Activated T-cell treated with anti-CD3 and anti-CD28 coated beads, Interleukin-2, amount 50 U/mL, for 1 hour (primary cell): Measurements from ENCODE around the gene AGAP3.

Experiments
- DNase-seq: peaks from one replicate; pipeline ENCODE4 v3.0.0-alpha.2; 2020

Gene AGAP3

DNA sequence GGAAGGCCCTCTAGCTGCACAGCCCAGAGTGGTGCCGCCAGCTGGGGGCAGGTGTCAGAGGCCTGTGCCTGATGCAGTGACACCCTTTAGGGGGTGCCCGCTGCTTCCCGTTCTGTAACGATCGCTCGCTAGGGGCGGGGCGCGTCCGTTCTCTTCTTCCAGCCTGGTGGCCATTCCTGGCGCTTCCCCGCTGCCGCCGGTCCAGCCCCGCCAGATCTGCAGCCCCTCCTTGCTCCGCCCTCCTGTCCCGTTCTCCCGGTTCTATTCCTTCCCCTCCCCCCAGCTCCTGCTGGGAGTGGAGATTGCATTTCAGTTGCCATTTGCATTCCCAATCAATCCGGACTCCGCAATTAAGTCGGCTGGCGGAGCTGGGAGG lies 39.2 kb downstream of the AGAP3 start:
- DNase-seq: no peak

DNA sequence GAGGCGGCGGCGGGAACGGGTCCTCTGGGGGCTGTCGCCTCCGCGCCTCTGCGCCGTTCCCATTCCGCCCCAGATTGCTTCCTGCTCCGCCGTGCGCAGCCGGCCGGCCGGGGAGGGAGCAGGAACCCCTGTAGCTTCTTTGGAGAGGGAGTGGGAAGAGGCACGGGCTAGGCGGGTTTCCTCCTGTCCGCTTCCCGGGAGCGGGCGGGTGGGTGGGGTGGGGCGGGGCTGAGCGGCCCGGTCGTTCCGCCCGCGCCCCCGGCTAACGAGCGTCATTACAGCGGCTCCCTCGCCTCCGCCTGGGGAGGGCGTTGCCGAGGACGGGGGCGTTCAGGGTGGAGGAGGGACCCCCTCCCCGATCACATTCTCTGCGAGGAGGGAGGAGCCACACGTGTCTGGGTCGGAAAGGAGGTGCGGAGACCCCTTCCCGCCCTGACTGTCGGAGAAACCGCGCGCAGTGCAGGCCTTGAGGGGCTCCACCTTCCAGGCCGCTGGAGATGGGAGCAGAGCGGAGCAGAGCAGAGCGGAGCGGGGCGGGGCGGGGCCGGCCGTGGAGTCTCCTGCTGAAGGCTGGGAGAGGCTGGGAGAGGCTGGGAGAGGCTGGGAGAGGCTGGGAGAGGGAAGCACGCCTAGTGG lies 39.7 kb downstream of the AGAP3 start:
- DNase-seq: no peak

DNA sequence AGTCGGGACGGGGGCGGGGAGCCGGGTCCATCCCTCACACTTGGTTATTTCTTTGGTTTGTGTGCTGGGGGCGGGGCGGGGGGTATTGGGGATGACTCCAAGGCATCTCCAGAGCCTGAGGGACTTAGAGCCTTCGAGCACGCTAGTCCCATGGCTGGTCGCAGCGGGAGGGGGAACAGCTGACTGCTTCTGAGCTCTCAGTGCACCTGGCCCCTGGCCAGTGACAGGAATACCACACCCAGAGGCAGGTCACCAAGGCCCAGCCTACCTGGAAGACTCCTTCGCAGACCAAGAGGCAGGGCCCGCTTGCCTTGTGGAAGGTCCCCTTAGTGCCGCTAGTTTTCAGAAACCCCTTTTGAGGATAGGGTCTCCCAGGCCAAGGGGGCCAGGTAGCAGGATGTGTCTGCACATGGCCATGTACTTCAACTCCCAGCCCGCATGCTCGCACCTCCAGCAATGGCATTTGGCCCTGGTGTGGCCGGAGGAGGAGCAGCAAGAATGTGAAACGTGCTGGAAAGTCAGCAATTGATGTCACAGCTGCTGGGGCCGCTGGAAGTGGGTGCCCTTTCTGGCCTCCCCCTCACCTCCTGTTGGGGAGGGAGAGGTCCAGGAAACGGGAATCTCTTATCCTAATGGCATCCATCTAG lies 40.3 kb downstream of the AGAP3 start:
- DNase-seq: no peak

DNA sequence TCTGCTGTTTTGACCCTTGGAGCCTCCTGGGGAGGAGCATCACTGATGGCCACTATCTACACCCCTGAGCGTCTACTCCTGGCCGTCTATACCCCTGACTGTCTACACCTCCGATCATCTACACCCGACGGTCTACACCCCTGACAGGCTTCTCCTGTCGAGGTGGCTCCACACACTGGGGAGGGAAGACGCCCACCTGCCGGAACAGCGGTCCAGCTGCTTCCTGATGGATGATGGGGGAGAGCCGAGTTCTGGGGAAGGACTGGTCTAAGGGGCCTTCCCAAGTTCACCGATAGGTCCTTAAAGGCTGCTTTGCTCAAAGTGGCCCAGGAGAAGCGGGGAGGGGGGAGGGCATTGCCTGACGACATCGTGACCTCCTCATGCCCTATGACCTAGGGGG lies 41.9 kb downstream of the AGAP3 start:
- DNase-seq: no peak

DNA sequence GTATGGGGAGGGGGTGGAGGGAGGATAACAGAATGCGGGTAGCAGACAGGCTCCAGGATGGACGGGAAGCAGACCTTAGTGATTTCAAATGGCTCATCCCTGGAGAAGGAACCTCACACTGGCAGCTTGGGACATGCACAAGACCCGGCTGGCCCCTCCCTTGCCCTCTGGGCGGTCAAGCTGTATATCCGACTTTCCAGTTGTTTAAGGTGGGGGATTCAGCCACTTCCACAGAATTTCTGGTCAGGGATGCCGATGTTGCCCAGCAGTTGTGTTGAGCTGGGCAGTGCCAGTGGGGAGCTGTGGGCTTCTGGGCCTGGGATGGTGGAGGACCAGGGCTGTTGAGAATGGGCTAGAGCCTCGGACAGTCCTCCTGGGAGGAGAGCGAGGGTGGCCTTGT lies 42.4 kb downstream of the AGAP3 start:
- no peak for DNase-seq

DNA sequence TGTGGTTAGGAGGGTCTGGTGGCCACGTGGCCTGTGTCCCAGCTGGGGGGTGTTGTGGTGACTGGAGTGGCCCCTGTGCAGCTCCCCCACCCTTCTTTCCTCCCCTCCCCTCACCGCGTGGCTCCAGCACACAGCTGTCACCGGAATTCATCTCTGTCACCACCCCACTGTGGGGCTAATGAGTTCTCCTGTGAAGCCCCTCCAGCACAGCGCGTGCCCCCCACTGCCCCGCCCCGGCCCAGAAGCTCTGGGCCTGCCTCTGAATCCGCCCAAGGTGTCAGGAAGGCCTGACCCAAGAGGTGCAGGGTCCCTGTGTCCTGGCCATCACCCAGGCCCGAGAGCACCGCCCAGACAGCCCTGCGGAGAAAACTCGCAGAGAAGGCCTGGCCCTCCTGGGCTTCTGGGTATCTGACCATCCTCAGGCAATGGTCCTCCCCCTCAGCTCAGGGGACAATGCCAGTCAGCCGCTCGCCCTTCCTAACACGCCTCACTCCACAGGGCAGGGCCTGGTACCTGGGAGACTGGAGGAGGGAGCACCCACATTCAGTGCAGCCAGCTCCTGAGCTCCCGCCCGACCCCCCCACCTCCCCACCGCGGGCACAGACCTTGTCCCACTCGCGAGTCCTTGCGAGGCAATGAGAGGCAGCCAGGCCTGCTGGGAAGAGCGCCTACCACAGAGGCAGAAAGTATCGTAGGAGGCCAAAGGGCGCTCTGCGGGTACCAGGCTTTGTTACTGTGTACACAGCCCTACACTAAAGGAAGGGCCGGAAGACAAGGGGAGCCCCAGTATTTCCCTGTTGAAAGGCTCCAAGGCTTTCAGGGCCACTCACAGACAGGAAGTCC lies 43.1 kb downstream of the AGAP3 start:
- no peak for DNase-seq

DNA sequence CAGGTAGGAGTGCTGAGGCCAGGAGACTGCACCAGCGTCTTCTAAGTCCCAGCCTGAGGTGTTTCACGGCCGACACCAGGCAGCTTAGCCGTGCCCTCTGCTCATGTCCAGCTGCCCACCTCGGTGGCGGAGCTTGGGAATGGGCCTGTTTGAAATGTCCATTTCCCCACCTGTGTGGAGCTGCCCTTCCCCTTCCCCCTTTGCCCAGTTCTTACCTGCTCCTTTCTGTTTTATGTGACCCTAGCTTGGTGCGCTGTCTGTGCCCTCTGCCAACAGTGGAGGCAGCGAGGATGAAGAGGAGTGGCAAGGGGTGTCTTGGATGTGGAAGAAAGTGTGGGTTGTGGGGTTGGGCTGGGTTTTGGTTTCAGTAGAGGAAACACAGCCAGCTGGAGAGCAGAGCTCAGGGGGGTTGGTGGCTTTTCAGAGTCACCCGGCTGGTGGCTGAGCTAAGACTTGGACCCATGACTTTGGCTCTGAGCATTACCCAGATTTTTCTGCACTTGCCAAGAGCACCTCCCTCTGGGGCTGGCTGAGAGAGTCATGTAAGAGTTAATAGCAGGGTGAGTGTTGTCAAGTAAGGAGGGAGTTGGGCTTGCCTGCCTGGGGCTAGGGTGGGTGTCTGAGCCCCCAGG lies 43.8 kb downstream of the AGAP3 start:
- no peak for DNase-seq

DNA sequence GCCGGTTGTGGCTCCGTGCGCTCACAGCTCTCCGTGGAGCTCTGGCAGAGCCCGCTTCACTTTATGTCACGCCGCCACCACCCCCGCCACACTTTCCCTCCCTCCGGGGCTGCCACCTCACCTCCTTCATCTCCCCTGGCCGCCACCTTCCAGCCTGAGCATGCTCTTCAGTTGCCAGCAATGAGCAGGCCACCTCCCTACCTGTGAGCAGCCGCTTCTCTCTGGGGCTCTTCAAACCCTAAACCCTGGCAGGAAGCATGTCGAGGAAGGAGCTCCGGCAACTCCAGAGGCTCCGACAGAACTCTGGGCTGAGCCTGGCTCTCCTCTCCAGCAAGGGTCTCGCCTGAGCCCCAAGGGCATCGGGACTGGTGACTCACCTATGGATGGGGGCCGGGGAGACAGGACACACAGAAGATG lies 44.5 kb downstream of the AGAP3 start:
- no peak for DNase-seq

DNA sequence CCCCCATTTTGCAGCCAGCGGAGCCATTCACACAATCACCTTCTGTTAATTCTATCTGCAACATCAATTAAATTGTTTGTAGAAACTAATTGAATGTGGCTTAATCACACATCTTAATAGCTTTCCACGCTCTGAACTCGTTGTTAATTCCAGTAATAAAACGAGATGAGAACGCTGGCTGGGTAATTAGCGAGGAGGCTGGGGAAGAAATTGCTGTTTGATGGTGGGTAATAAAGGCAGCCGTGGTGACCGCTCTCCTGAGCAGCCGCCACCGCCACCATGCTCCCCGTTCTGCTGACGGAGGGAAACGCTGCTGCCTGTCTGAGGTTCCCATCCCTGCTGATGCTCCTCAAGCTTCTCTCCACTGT lies 44.9 kb downstream of the AGAP3 start:
- DNase-seq: no peak

DNA sequence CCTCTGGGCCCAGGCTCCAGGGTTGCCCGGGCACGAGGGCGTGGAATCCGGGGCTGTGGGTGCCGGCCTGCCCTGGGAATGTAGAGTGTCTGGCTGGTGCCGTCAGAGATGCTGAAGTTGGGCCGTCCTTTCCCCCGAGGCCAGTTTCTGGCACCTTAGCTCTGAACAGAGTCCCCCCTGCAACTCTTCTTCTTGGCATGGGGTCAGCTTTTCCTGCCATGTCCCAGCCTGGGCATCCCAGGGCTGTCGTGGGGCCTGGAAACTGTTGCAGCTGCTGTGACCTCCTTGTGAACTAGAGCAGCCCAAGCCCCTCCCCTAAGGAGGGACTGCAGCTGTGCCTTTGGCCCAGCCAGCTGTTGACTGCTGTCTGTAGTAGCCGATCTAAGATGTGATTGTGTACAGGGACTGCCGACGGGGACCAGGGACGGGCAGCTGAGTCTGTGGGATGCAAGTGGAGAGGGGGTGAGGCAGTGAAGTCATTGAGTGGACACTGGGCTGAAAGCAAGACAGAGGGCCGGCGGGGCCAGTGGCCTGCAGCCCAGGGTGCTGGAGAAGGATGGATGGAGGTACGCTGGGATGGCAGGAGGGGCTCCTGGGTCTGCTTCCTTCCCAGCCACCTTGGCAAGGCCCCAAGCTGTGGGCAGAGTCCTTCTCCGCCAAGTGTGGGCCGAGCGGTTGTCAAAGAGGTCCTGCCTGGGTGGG lies 45.5 kb downstream of the AGAP3 start:
- no peak for DNase-seq

DNA sequence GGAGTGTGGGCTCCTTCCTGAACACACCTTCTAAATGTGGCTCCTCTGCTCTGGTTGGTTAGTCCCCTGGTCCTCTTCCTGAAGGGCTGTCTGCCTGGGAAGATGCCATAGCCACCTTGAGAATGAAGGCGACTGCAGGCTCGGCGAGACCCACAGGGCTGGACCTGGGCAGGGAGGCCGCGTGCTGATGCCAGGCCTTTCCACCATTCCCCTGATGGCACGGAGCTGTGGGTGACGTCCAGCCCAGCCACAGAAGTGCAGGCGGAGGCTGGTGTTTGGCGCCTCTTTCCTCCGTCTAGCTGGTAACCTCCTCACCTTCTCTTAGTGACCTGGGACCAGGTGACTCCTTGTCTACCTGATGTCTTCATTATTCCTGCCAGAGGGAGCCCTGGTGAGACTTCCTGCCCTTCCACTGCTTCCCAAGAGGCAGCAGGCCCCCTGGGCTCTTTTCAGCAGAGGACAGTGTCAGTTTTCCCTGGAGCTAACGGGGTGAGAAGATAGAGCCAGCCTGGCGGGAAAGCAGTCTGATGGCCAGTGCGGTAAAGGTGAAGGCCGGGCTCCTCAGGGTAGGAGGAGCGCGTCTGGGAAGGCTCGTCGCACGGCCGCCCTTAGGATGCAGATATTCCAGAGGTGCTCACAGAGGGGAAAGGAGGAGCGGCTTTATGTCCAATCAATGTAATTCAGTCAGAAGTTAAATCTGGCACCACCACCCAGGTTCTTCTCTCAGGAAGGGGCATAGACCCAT lies 46.4 kb downstream of the AGAP3 start:
- no peak for DNase-seq

DNA sequence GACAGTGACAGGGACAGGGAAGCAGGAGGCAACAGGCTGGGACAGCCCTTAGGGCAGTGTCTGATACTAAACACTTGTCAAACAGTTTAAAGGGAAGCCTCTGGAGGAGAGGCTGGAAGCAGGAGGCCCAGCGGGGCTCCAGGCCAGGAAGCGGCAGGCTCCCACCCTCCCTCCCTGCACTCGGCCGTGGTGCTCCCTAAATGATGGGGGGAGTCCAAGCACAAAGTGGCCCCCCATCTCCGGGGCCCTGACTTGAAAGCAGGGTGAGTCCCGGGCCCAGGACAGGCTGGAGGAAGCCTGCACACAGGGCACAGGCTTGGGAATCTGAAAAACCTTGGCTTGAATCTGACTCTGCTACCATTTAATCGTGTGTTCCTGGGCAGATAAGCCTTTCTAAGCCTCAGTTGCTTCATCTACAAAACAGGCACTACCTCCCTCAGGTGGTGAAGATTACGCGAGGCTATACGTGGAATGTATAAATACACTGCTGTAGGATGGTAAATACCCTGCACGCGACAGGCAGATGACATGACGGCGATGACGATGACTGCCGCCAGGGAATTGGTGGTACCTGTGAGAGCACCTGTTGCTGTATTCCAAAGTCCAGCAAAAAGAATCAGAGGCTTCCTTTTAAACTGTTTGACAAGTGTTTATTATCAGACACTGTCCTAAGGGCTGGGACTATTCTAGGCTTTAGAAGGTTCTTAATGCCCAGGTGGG lies 47.2 kb downstream of the AGAP3 start:
- DNase-seq: no peak

DNA sequence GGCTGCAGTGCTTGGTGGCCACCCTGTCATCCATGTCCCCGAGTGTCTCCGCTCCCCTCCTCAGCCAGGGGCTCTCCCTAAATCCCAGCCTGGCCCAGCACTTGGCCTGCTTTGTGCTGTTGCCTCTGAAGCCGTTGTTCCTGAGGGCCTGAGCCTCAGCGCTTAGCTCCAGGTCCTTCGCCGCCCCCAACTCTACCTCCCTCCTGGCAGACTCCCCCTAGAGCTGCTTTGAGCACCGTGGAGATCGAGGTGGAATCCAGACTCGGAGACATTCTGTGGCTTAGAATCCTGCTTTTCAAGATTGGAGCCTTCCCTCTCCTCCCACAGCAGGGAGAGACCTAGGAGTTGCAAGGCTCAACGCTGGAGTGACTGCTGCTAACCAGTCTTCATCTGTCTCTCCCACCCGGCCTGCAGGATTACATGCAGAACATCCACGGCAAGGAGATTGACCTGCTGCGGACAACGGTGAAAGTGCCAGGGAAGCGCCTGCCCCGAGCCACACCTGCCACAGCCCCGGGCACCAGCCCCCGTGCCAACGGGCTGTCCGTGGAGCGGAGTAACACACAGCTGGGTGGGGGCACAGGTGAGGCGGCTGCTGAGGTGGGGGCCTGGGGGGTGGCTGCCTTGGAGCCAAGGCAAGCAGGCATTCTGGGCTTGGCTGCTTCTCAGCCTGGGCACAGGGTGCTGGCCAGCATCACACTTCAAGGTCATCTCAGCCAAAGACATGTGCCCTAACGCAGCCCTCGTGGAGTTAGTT lies 47.9 kb downstream of the AGAP3 start:
- no peak for DNase-seq

DNA sequence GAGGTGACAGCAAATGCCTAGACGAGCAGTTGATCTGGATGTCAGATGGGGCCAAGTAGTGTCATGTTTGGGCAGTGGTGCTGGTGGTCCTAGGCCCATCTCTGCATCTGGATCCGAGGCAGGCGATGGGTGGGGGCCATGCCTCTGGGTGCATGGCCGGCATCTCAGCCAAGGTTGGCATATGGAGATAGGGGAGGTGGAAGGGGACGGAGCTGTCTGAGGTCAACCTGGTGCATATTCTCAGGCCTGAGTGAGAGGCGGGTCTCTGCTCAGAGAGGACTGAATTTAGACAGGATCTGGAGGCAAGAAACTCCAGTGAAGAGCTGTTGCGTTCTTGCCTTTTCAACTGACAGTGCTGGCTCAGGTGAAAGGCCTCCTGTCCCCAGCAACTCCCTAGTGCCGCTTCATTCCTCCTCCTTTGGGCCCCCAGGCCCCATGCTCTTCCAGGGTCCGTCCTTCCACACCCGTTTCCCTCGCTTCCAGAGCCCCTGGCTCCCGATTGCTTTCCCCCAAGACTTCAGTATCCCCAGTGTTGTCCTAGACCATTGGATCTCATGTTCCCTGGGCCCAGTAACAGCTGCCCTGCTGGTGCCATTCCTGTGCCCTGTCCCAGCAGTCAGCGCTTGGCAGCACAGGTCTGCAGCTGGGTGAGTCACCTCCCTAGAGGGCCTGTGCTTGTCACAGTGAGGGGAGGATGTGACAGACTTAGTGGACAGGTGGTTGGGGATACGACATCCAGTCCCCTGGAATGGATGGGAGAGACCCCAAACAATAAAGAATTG lies 48.7 kb downstream of the AGAP3 start:
- no peak for DNase-seq

DNA sequence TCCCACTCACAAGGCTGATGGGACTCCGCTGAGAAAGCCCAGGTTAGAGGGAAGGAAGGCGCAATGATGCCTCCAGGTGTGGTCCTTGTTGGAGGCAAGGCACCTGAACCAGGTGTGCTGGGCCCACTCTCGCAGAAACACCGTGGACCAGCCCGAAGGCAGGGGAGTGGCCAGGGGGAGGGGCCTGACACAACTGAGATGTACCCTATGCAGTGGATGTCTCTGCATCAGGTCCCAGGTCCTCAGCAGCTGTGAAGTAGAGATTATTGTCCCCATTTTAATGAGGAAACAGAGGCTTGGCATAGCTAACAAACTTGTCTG lies 49.2 kb downstream of the AGAP3 start:
- no peak for DNase-seq

DNA sequence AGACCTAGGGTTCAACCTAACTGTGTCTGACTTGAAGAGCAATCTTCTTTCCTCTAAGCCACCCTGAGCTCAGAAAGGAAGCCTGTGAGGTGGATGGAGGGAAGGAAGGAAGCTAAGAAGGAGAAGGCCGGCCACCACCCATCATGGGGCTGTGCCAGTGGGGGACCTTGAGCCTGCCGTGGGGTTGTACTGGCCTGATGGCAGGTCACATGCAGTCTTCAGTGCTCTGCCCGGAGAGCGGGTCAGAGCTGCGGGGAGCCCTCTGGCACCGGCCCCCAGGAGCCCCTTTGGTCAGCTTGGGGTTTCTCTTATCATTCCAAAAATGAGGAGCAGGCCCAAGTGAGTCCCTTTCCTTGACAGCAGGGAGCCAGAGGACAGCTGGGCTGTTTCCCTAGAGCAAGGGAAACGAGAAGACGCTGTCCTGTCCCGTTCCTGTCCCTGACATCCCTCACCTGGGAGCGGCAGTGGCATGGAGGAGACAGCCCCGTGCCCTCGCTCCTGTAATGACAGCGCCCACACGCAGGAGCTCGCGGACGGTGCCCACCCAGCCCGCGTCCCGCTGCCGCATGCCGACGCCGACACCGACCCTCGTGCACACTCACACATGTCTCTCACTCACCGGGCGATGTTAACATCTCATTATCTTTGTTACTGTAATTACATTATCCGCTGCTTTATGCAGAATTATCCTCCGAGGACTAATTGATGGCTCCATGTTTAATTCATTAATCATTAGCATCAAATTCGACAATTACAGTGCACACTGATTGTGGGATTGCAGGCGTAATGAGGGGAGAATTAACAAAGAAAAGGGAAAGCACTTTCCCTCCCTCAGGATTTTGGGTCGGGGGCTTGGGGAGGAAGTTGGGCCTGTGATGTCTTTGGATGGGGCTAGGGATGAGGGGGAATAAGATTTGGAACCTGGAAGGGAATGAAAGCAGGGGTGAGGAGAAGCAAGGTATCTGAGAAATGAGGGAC lies 49.9 kb downstream of the AGAP3 start:
- no peak for DNase-seq

DNA sequence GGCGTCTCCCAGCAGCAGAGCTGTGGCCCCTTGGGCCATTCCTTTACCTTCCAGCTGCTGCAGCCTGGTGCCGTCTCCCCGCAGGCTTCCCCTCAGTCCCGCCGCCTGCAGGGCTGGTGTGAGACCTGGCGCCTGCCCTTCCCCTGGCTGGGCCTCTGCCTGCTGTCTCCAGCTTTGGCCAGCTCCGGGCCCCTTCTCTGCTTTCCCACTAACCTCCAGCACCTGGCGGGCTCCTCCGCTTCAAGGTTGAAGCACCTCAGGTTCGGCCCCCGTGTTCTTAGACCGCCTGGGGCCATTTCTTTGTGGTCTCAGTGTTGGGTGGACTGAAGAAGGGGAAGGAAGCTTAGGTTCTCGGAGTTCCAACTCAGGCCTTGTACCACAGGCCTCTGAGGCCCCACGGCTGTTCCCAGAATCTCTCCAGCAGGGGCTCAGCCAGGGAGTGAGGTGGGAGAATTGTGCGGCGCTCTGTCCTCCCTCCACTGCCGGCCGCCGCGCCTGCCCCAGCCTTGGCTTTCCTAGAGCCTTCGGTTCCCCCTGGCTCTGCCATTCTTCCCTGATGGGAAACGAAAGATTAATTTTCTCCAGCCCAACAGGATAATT lies 50.9 kb downstream of the AGAP3 start:
- DNase-seq: peak; percentile 11

DNA sequence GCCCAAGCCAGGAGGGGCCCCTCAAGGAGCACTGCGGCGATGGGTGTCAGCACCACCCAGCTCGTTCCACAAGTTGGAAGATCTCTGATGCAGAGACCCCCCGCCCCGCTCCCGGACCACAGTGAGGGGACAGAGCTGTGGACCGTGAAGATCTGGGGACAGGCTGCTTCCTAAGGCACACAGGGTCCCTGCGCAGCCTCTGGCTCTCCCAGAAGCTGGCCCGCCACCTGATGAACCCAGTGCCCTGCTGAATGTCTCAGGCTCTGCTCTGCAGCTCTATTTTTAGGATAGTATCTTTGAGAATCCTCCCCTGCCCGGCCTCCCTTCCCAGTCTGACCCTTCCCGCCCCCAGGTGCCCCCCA lies 51.5 kb downstream of the AGAP3 start:
- peak; percentile 8 for DNase-seq
